Neuronal stem cell (in vitro differentiated cells): ENCODE measurements around the gene NFYC.

Source experiments
- DNase-seq: peaks from one replicate; pipeline ENCODE4 v3.0.0-alpha.2; 2013; ENCODE audit warnings: low spot score
- H2AFZ ChIP-seq: one replicate; pipeline ENCODE4 v1.6.1; 2013; ENCODE audit warnings: mild to moderate bottlenecking, low read length, inconsistent platforms
- H2AK5ac ChIP-seq: 2 replicates; pipeline ENCODE4 v1.6.1; 2013; ENCODE audit warnings: low read depth, mild to moderate bottlenecking, inconsistent platforms, low read length, moderate library complexity, mixed read lengths
- H2BK120ac ChIP-seq: 2 replicates; pipeline ENCODE4 v1.6.1; 2013; ENCODE audit warnings: low read depth, mild to moderate bottlenecking, inconsistent platforms, low read length, moderate library complexity, mixed read lengths
- H2BK12ac ChIP-seq: one replicate; pipeline ENCODE4 v1.6.1; 2013; ENCODE audit warnings: low read length, inconsistent platforms
- H2BK15ac ChIP-seq: 2 replicates; pipeline ENCODE4 v1.6.1; 2013; ENCODE audit warnings: mild to moderate bottlenecking, low read length, inconsistent platforms, mixed read lengths
- H2BK5ac ChIP-seq: one replicate; pipeline ENCODE4 v1.6.1; 2013; ENCODE audit warnings: inconsistent platforms, mild to moderate bottlenecking, low read length, moderate library complexity
- H3K14ac ChIP-seq: one replicate; pipeline ENCODE4 v1.6.1; 2013; ENCODE audit warnings: low read length, inconsistent platforms
- H3K18ac ChIP-seq: 2 replicates; pipeline ENCODE4 v1.6.1; 2013; ENCODE audit warnings: low read length, inconsistent platforms
- H3K23ac ChIP-seq: 2 replicates; pipeline ENCODE4 v1.6.1; 2013; ENCODE audit warnings: low read depth, mild to moderate bottlenecking, mixed read lengths, low read length, inconsistent platforms; ENCODE audit not compliant: poor library complexity
- H3K27ac ChIP-seq: replicated peaks from 3 replicates; pipeline ENCODE4 v1.5.1; 2013; ENCODE audit warnings: low read length, inconsistent platforms
- H3K27me3 ChIP-seq, 3 experiments: 2 replicates each; pipeline ENCODE4 v1.6.1; 2013; ENCODE audit warnings: low read length in 3 of 3, mild to moderate bottlenecking in 2 of 3, inconsistent platforms in 1 of 3, low read depth in 1 of 3, mixed read lengths in 1 of 3, moderate library complexity in 1 of 3; ENCODE audit not compliant: control insufficient read depth in 3 of 3, insufficient read depth in 3 of 3
- H3K36me3 ChIP-seq, 2 donors: replicated peaks in 1 of 2; 2 replicates each; pipeline ENCODE4 v1.6.1; 2013; ENCODE audit warnings: low read length in 2 of 2; ENCODE audit not compliant: control insufficient read depth in 2 of 2, insufficient read depth in 2 of 2
- H3K4ac ChIP-seq: 2 replicates; pipeline ENCODE4 v1.6.1; 2013; ENCODE audit warnings: inconsistent platforms, mild to moderate bottlenecking, low read length, moderate library complexity
- H3K4me1 ChIP-seq, 2 donors: 1 replicate in 1 of 2; 2 replicates in 1 of 2; pipeline ENCODE4 v1.6.1; 2013; ENCODE audit warnings: low read length in 2 of 2, low read depth in 1 of 2; ENCODE audit not compliant: control insufficient read depth in 2 of 2, insufficient read depth in 1 of 2
- H3K4me2 ChIP-seq: one replicate; pipeline ENCODE4 v1.6.1; 2013; ENCODE audit warnings: mild to moderate bottlenecking, low read length, inconsistent platforms; ENCODE audit not compliant: insufficient read depth, poor library complexity, severe bottlenecking
- H3K4me3 ChIP-seq, 2 donors: 2 replicates each; pipeline ENCODE4 v1.5.1; 2013; ENCODE audit warnings: low read length in 2 of 2, mild to moderate bottlenecking in 2 of 2, inconsistent platforms in 1 of 2, moderate library complexity in 1 of 2
- H3K79me1 ChIP-seq: one replicate; pipeline ENCODE4 v1.6.1; 2013; ENCODE audit warnings: low read depth, mild to moderate bottlenecking, inconsistent platforms, low read length, moderate library complexity
- H3K9ac ChIP-seq: one replicate; pipeline ENCODE4 v1.6.1; 2013; ENCODE audit warnings: mild to moderate bottlenecking, low read depth, low read length, inconsistent platforms; ENCODE audit not compliant: poor library complexity
- H3K9me3 ChIP-seq, 2 donors: replicated peaks in 1 of 2; 2 replicates each; pipeline versions ENCODE3 to v1.6.1; 2013; ENCODE audit warnings: low read length in 2 of 2, mild to moderate bottlenecking in 2 of 2, inconsistent platforms in 1 of 2, low read depth in 1 of 2, mixed read lengths in 1 of 2, moderate library complexity in 1 of 2; ENCODE audit not compliant: control insufficient read depth in 2 of 2, insufficient read depth in 1 of 2
- H4K8ac ChIP-seq: one replicate; pipeline ENCODE4 v1.6.1; 2013; ENCODE audit warnings: low read depth, mild to moderate bottlenecking, inconsistent platforms, low read length, moderate library complexity
- H4K91ac ChIP-seq: one replicate; pipeline ENCODE4 v1.6.1; 2013; ENCODE audit warnings: low read length, low read depth, mild to moderate bottlenecking, inconsistent platforms; ENCODE audit not compliant: poor library complexity
- WGBS, 2 donors: extraction: QIAGEN DNeasy Blood & Tissue Kit; methylation state at CpG; one replicate each; pipeline ENCODE4 v1.1.7; 2013; ENCODE audit warnings: missing lambda C conversion rate in 2 of 2, mixed read lengths in 1 of 2; ENCODE audit not compliant: insufficient read length in 2 of 2, insufficient replicate concordance in 1 of 2; ENCODE audit errors: extremely low coverage in 2 of 2; 5-methylcytosine and 5-hydroxymethylcytosine counted together

The NFYC gene

GRCh38 chr1:40742363-40743061 is 51.0 kb downstream of the NFYC start:
- Histone ChIP-seq H4K91ac (no peak overlapping the region), H3K4me2 (no peak overlapping the region), H2BK120ac (no peak overlapping the region), H3K4me1 (no peaks in the 10 kb centered on the region), H3K36me3 (peaks cover 13 to 92% of the 10 kb centered on the region in 2 donors), H3K4ac (no peak overlapping the region), H3K4me3 (no peak overlapping the region), H3K9me3 (no peaks in the 10 kb centered on the region), H2AK5ac (no peak overlapping the region), H3K79me1 (peaks cover 3% of the 10 kb centered on the region), H4K8ac (no peak overlapping the region), H3K27ac (no peak overlapping the region), H2BK15ac (no peak overlapping the region), H2AFZ (no peak overlapping the region), H3K27me3 (no peaks in the 10 kb centered on the region), H3K18ac (no peak overlapping the region), H2BK5ac (no peak overlapping the region), H2BK12ac (no peak overlapping the region), H3K9ac (no peak overlapping the region), H3K23ac (no peak overlapping the region), H3K14ac (no peak overlapping the region)
- no peak for DNase-seq
- no CpG with 5 or more reads among the region's 3 CpGs for WGBS, 2 donors

GRCh38 chr1:40743452-40743851 is 51.9 kb downstream of the NFYC start:
- WGBS, 2 donors: no CpG with 5 or more reads among the region's 3 CpGs
- H2BK120ac ChIP-seq: no peak overlapping the region
- no peak overlapping the region for H3K27ac ChIP-seq
- H2BK12ac ChIP-seq: no peak overlapping the region
- H2BK5ac ChIP-seq: no peak overlapping the region
- H3K4me3 ChIP-seq: no peak overlapping the region
- H2AFZ ChIP-seq: no peak overlapping the region
- peaks cover 17 to 98% of the 10 kb centered on the region in 2 donors for H3K36me3 ChIP-seq
- H2BK15ac ChIP-seq: no peak overlapping the region
- H3K4me1 ChIP-seq: no peaks in the 10 kb centered on the region
- no peak overlapping the region for H4K91ac ChIP-seq
- H3K9me3 ChIP-seq: no peaks in the 10 kb centered on the region
- no peaks in the 10 kb centered on the region for H3K27me3 ChIP-seq
- no peak overlapping the region for H3K4ac ChIP-seq
- no peak overlapping the region for H3K18ac ChIP-seq
- H3K9ac ChIP-seq: no peak overlapping the region
- H3K4me2 ChIP-seq: no peak overlapping the region
- H3K79me1 ChIP-seq: peaks cover 3% of the 10 kb centered on the region
- no peak overlapping the region for H2AK5ac ChIP-seq
- no peak overlapping the region for H3K14ac ChIP-seq
- no peak for DNase-seq
- no peak overlapping the region for H4K8ac ChIP-seq
- no peak overlapping the region for H3K23ac ChIP-seq

GRCh38 chr1:40743860-40744259 is 52.4 kb downstream of the NFYC start:
- Histone ChIP-seq H3K9ac (no peak overlapping the region), H2AK5ac (no peak overlapping the region), H3K18ac (no peak overlapping the region), H3K4ac (no peak overlapping the region), H3K36me3 (peaks cover 19 to 98% of the 10 kb centered on the region in 2 donors), H3K27ac (no peak overlapping the region), H3K27me3 (no peaks in the 10 kb centered on the region), H3K14ac (peak overlapping the region; percentile 60), H4K91ac (no peak overlapping the region), H2BK120ac (no peak overlapping the region), H3K4me3 (no peak overlapping the region), H3K4me1 (no peaks in the 10 kb centered on the region), H4K8ac (no peak overlapping the region), H2BK5ac (no peak overlapping the region), H3K79me1 (peaks cover 3% of the 10 kb centered on the region), H2BK12ac (no peak overlapping the region), H2BK15ac (no peak overlapping the region), H3K23ac (no peak overlapping the region), H3K9me3 (no peaks in the 10 kb centered on the region), H3K4me2 (no peak overlapping the region), H2AFZ (no peak overlapping the region)
- no CpG with 5 or more reads among the region's 3 CpGs for WGBS, 2 donors
- no peak for DNase-seq

- H2BK15ac ChIP-seq: no peak overlapping the region
- H3K27ac ChIP-seq: no peak overlapping the region
- no peak overlapping the region for H2BK12ac ChIP-seq
- H3K14ac ChIP-seq: no peak overlapping the region
- H4K8ac ChIP-seq: no peak overlapping the region
- H3K27me3 ChIP-seq: no peaks in the 10 kb centered on the region
- no peak overlapping the region for H3K9ac ChIP-seq
- no peak overlapping the region for H3K18ac ChIP-seq
- H2AFZ ChIP-seq: no peak overlapping the region
- H2BK5ac ChIP-seq: no peak overlapping the region
- no peaks in the 10 kb centered on the region for H3K4me1 ChIP-seq
- no peaks in the 10 kb centered on the region for H3K9me3 ChIP-seq
- no peak overlapping the region for H2AK5ac ChIP-seq
- no peak for DNase-seq
- H3K23ac ChIP-seq: no peak overlapping the region
- peaks cover 19 to 98% of the 10 kb centered on the region in 2 donors for H3K36me3 ChIP-seq
- no CpG with 5 or more reads among the region's 1 CpG for WGBS, 2 donors
- no peak overlapping the region for H4K91ac ChIP-seq
- no peak overlapping the region for H3K4ac ChIP-seq
- no peak overlapping the region for H3K4me2 ChIP-seq
- H3K79me1 ChIP-seq: peaks cover 3% of the 10 kb centered on the region
- no peak overlapping the region for H2BK120ac ChIP-seq
- H3K4me3 ChIP-seq: no peak overlapping the region
These were observed 53.7 kb downstream of the NFYC start for GRCh38 chr1:40745176-40745575.
